H9 (cell line): ENCODE data around the gene ZFY. TPM values are rescaled to one million over a fixed set of nuclear protein-coding genes. Genes with fewer than 3 reads are reported as not detected.

Source experiments
- DNase-seq: peaks from one replicate; pipeline ENCODE4 v3.0.0-alpha.2; 2017
- H2AFZ ChIP-seq: one replicate; pipeline ENCODE4 v1.6.1; 2013; ENCODE audit warnings: mild to moderate bottlenecking, low read length, control low read depth, moderate library complexity
- H2AK5ac ChIP-seq: 2 replicates; pipeline ENCODE4 v1.6.1; 2013; ENCODE audit warnings: low read length, control low read depth, mixed read lengths; ENCODE audit not compliant: insufficient read length
- H2BK120ac ChIP-seq: one replicate; pipeline ENCODE4 v1.6.1; 2013; ENCODE audit warnings: low read depth, mild to moderate bottlenecking, low read length, control low read depth, inconsistent platforms; ENCODE audit not compliant: poor library complexity, severe bottlenecking
- H2BK12ac ChIP-seq: 2 replicates; pipeline ENCODE4 v1.6.1; 2013; ENCODE audit warnings: low read length, control low read depth, mixed read lengths, low read depth; ENCODE audit not compliant: insufficient read length
- H2BK15ac ChIP-seq: 2 replicates; pipeline ENCODE4 v1.6.1; 2013; ENCODE audit warnings: low read depth, low read length, control low read depth
- H2BK20ac ChIP-seq: one replicate; pipeline ENCODE4 v1.6.1; 2013; ENCODE audit warnings: low read depth, mild to moderate bottlenecking, low read length, control low read depth, inconsistent platforms; ENCODE audit not compliant: poor library complexity, severe bottlenecking
- H2BK5ac ChIP-seq: 2 replicates; pipeline ENCODE4 v1.6.1; 2013; ENCODE audit warnings: low read length, control low read depth, mixed read lengths; ENCODE audit not compliant: insufficient read length
- H3K14ac ChIP-seq: 2 replicates; pipeline ENCODE4 v1.6.1; 2013; ENCODE audit warnings: low read length, control low read depth; ENCODE audit not compliant: insufficient read depth
- H3K18ac ChIP-seq: 2 replicates; pipeline ENCODE4 v1.6.1; 2013; ENCODE audit warnings: low read depth, mild to moderate bottlenecking, mixed read lengths, low read length, control low read depth; ENCODE audit not compliant: insufficient read length
- H3K23ac ChIP-seq: 2 replicates; pipeline ENCODE4 v1.6.1; 2013; ENCODE audit warnings: low read length, control low read depth, mixed read lengths, low read depth; ENCODE audit not compliant: insufficient read length
- H3K23me2 ChIP-seq: 2 replicates; pipeline ENCODE4 v1.6.1; 2013; ENCODE audit warnings: low read depth, mild to moderate bottlenecking, mixed read lengths, low read length, control low read depth; ENCODE audit not compliant: insufficient read length, poor library complexity, severe bottlenecking
- H3K27ac ChIP-seq: 2 replicates; pipeline ENCODE4 v1.5.1; 2013; ENCODE audit warnings: low read length, control low read depth, mixed read lengths, low read depth; ENCODE audit not compliant: insufficient read length
- H3K27me3 ChIP-seq: 2 replicates; pipeline ENCODE4 v1.6.1; 2013; ENCODE audit warnings: low read length, control low read depth, inconsistent platforms; ENCODE audit not compliant: insufficient read depth
- H3K4ac ChIP-seq: 2 replicates; pipeline ENCODE4 v1.6.1; 2013; ENCODE audit warnings: low read depth, mild to moderate bottlenecking, control low read depth, inconsistent platforms, low read length, moderate library complexity
- H3K4me1 ChIP-seq: 2 replicates; pipeline ENCODE4 v1.6.1; 2013; ENCODE audit warnings: low read length, control low read depth, inconsistent platforms; ENCODE audit not compliant: insufficient read depth
- H3K4me2 ChIP-seq: 2 replicates; pipeline ENCODE4 v1.6.1; 2013; ENCODE audit warnings: low read length, control low read depth, mixed read lengths; ENCODE audit not compliant: insufficient read length, insufficient read depth
- H3K56ac ChIP-seq: 2 replicates; pipeline ENCODE4 v1.6.1; 2013; ENCODE audit warnings: low read depth, mild to moderate bottlenecking, mixed read lengths, low read length, control low read depth; ENCODE audit not compliant: insufficient read length
- H3K79me1 ChIP-seq: 2 replicates; pipeline ENCODE4 v1.6.1; 2013; ENCODE audit warnings: low read depth, mild to moderate bottlenecking, moderate library complexity, low read length, control low read depth, inconsistent platforms; ENCODE audit not compliant: insufficient read depth, poor library complexity, severe bottlenecking
- H3K79me2 ChIP-seq: 2 replicates; pipeline ENCODE4 v1.6.1; 2013; ENCODE audit warnings: low read length, control low read depth, inconsistent platforms; ENCODE audit not compliant: insufficient read depth
- H3K9ac ChIP-seq: 2 replicates; pipeline ENCODE4 v1.6.1; 2013; ENCODE audit warnings: low read length, control low read depth, mixed read lengths; ENCODE audit not compliant: insufficient read length; ENCODE audit errors: extremely low read depth
- H3K9me3 ChIP-seq: one replicate; pipeline ENCODE4 v1.6.1; 2013; ENCODE audit warnings: low read depth, low read length, inconsistent platforms; ENCODE audit not compliant: control insufficient read depth
- H3T11ph ChIP-seq: one replicate; pipeline ENCODE4 v1.6.1; 2013; ENCODE audit warnings: mild to moderate bottlenecking, low read length, control low read depth, inconsistent platforms
- H4K20me1 ChIP-seq: one replicate; pipeline ENCODE4 v1.6.1; 2013; ENCODE audit not compliant: control insufficient read depth, insufficient read length, insufficient read depth
- H4K5ac ChIP-seq: 2 replicates; pipeline ENCODE4 v1.6.1; 2013; ENCODE audit warnings: low read depth, mild to moderate bottlenecking, mixed read lengths, low read length, control low read depth; ENCODE audit not compliant: insufficient read length
- H4K8ac ChIP-seq: replicated peaks from 2 replicates; pipeline ENCODE4 v1.6.1; 2013; ENCODE audit warnings: low read length, control low read depth, mixed read lengths, low read depth; ENCODE audit not compliant: insufficient read length
- H4K91ac ChIP-seq: 2 replicates; pipeline ENCODE4 v1.6.1; 2013; ENCODE audit warnings: low read depth, mild to moderate bottlenecking, moderate library complexity, mixed read lengths, low read length, control low read depth; ENCODE audit not compliant: insufficient read length
- H3K27ac Mint-ChIP-seq, 3 experiments: 2 replicates in 2 of 3; 3 replicates in 1 of 3; pipeline ENCODE4 v1.8.0; 2020 to 2021; ENCODE audit warnings: mixed read lengths in 3 of 3, mild to moderate bottlenecking in 1 of 3, moderate library complexity in 1 of 3
- H3K27me3 Mint-ChIP-seq: 2 replicates; pipeline ENCODE4 v1.8.0; 2021; ENCODE audit warnings: low read depth, mild to moderate bottlenecking, moderate library complexity, mixed read lengths
- H3K36me3 Mint-ChIP-seq, 3 experiments: 2 replicates in 2 of 3; 3 replicates in 1 of 3; pipeline ENCODE4 v1.8.0; 2020 to 2021; ENCODE audit warnings: low read depth in 3 of 3, mixed read lengths in 3 of 3; ENCODE audit not compliant: insufficient read depth in 1 of 3
- H3K4me1 Mint-ChIP-seq, 2 experiments: 2 replicates each; pipeline ENCODE4 v1.8.0; 2020; ENCODE audit warnings: mixed read lengths in 2 of 2
- H3K4me3 Mint-ChIP-seq, 2 experiments: 2 replicates in 1 of 2; 3 replicates in 1 of 2; pipeline ENCODE4 v1.8.0; 2020 to 2021; ENCODE audit warnings: mild to moderate bottlenecking in 2 of 2, mixed read lengths in 2 of 2, moderate library complexity in 1 of 2
- H3K9me3 Mint-ChIP-seq, 2 experiments: 2 replicates in 1 of 2; 3 replicates in 1 of 2; pipeline ENCODE4 v1.8.0; 2020; ENCODE audit warnings: mild to moderate bottlenecking in 2 of 2, mixed read lengths in 2 of 2, moderate library complexity in 1 of 2
- CTCF ChIP-seq: fragments of 200-600 bp; sonication (generic); conservative IDR thresholded peaks from 3 replicates; pipeline ENCODE4 v1.8.0; 2021; ENCODE audit warnings: antibody characterized with exemption, mild to moderate bottlenecking
- WGBS: extraction: QIAGEN DNeasy Blood & Tissue Kit; methylation state at CpG from one replicate; pipeline ENCODE4 v1.1.7; 2013; ENCODE audit warnings: missing lambda C conversion rate, low lambda C conversion rate, mixed read lengths; ENCODE audit not compliant: insufficient read length; ENCODE audit errors: extremely low coverage; 5-methylcytosine and 5-hydroxymethylcytosine counted together
- total RNA-seq: library from RNA; stranded (reverse); gene quantifications from 2 replicates; pipeline ENCODE4 v1.2.1, GENCODE V29; 2021

Gene ZFY
- total RNA-seq, 1 experiment from 2014 or later = not detected

GRCh38 chrY:3018546-3018945, 83.4 kb downstream of the ZFY start:
- no peak overlapping the region for H3K4me3 Mint-ChIP-seq
- Histone ChIP-seq H2BK12ac (no peak overlapping the region), H3K4ac (no peak overlapping the region), H3K79me1 (no peaks in the 10 kb centered on the region), H2AK5ac (no peak overlapping the region), H3K27me3 (no peaks in the 10 kb centered on the region), H3K23ac (no peak overlapping the region), H3K79me2 (no peaks in the 10 kb centered on the region), H4K5ac (no peak overlapping the region), H3T11ph (no peak overlapping the region), H3K4me1 (no peaks in the 10 kb centered on the region), H3K23me2 (no peaks in the 10 kb centered on the region), H3K14ac (no peak overlapping the region), H3K18ac (no peak overlapping the region), H2BK120ac (no peak overlapping the region), H2BK15ac (no peak overlapping the region), H2BK20ac (no peak overlapping the region), H3K56ac (no peak overlapping the region), H4K20me1 (no peaks in the 10 kb centered on the region), H3K9me3 (no peaks in the 10 kb centered on the region), H2BK5ac (no peak overlapping the region), H4K91ac (no peak overlapping the region), H3K27ac (no peak overlapping the region), H3K9ac (no peak overlapping the region), H4K8ac (no peak overlapping the region), H3K4me2 (no peak overlapping the region), H2AFZ (no peak overlapping the region)
- H3K36me3 Mint-ChIP-seq = no peaks in the 10 kb centered on the region
- H3K9me3 Mint-ChIP-seq = no peaks in the 10 kb centered on the region
- no peak for TF ChIP-seq CTCF
- no CpG with 5 or more reads among the region's 1 CpG for WGBS
- DNase-seq = no peak
- H3K4me1 Mint-ChIP-seq = no peaks in the 10 kb centered on the region
- H3K27me3 Mint-ChIP-seq = no peaks in the 10 kb centered on the region
- H3K27ac Mint-ChIP-seq = no peak overlapping the region
